HCT116 (cell line): Measurements from ENCODE around the gene ZNF469. TPM values are rescaled to one million over a fixed set of nuclear protein-coding genes. Genes with fewer than 3 reads are reported as not detected.

Source experiments
- ATAC-seq: fragments of 200-7000 bp; cut with Tn5 transposase; 2 replicates; pipeline ENCODE4 v1.9.1; 2020; ENCODE audit warnings: mild to moderate bottlenecking, moderate library complexity
- BruUV-seq: library from RNA; stranded (reverse); fragments of 400-500 nt; replicated peaks from 2 replicates; lab custom pipeline; 2021; lab: Mats Ljungman, UMichigan
- CTCF ChIA-PET: fragments of 300-600 bp; sonication (Branson Sonifier 250); formaldehyde crosslinking; loops from one replicate; lab custom pipeline; 2021; ENCODE audit warnings: antibody characterized with exemption; lab: Charles Lee
- POLR2A ChIA-PET: fragments of 300-600, 350-600 bp; sonication (Branson Sonifier 250); formaldehyde crosslinking; loops from one replicate; lab custom pipeline; 2021; ENCODE audit warnings: antibody characterized with exemption; lab: Charles Lee
- RAD21 ChIA-PET, 2 experiments: fragments of 300-600 bp; sonication (Branson Sonifier 250); formaldehyde crosslinking; loops; one replicate each; lab custom pipeline; 2023; ENCODE audit warnings: low total read pairs in 2 of 2; ENCODE audit not compliant: uncharacterized antibody in 2 of 2, unreplicated experiment in 2 of 2, low non-redundant PET in 1 of 2; lab: Charles Lee
- DNase-seq: peaks from one replicate; pipeline ENCODE4 v3.0.0-alpha.2; 2010; ENCODE audit warnings: low read depth, low spot score
- H2AFZ ChIP-seq: fragments of 200-600 bp; shearing (Covaris generic), sonication (generic); 2 replicates; pipeline ENCODE4 v1.6.1; 2017; ENCODE audit warnings: low read depth, mixed run types, mixed read lengths, antibody characterized with exemption, low read length; ENCODE audit not compliant: poor library complexity, severe bottlenecking
- H3K27ac ChIP-seq: 2 replicates; pipeline ENCODE4 v1.5.1; 2012; ENCODE audit warnings: low read depth, low read length
- H3K27me3 ChIP-seq: fragments of 200-600 bp; sonication (generic); 2 replicates; pipeline ENCODE4 v1.6.1; 2016; ENCODE audit warnings: mixed run types, low read length, mixed read lengths; ENCODE audit not compliant: insufficient read depth
- H3K36me3 ChIP-seq, 2 experiments: fragments of 200-500 bp in 1 of 2; fragments of 200-600 bp in 1 of 2; sonication (Bioruptor generic) in 1 of 2; sonication (generic) in 1 of 2; 2 replicates each; pipeline versions ENCODE4 v1.5.1 to v1.6.1; 2014 to 2016; ENCODE audit warnings: low read length in 2 of 2, inconsistent platforms in 1 of 2, mixed read lengths in 1 of 2, mixed run types in 1 of 2; ENCODE audit not compliant: insufficient read depth in 2 of 2, control insufficient read depth in 1 of 2
- H3K4me1 ChIP-seq, 2 experiments: fragments of 200-600 bp in 1 of 2; sonication (generic) in 1 of 2; 2 replicates each; pipeline versions ENCODE4 v1.5.1 to v1.6.1; 2012 to 2017; ENCODE audit warnings: low read length in 2 of 2, inconsistent platforms in 1 of 2, mild to moderate bottlenecking in 1 of 2, mixed read lengths in 1 of 2, mixed run types in 1 of 2, moderate library complexity in 1 of 2; ENCODE audit not compliant: insufficient read depth in 2 of 2, control insufficient read depth in 1 of 2
- H3K4me2 ChIP-seq: fragments of 200-600 bp; sonication (generic); 2 replicates; pipeline ENCODE4 v1.6.1; 2017; ENCODE audit warnings: mixed run types, low read length, mixed read lengths
- H3K4me3 ChIP-seq, 2 experiments: fragments of 200-600 bp in 1 of 2; sonication (generic) in 1 of 2; replicated peaks in 1 of 2; 2 replicates each; pipeline ENCODE4 v1.5.1; 2011 to 2016; ENCODE audit warnings: low read length in 2 of 2, control low read depth in 1 of 2, low read depth in 1 of 2, mild to moderate bottlenecking in 1 of 2, mixed read lengths in 1 of 2, mixed run types in 1 of 2
- H3K79me2 ChIP-seq: fragments of 200-600 bp; sonication (generic); 2 replicates; pipeline ENCODE4 v1.6.1; 2017; ENCODE audit warnings: mild to moderate bottlenecking, mixed run types, low read length, moderate library complexity, mixed read lengths; ENCODE audit not compliant: insufficient read depth
- H3K9ac ChIP-seq: fragments of 200-600 bp; sonication (generic); 2 replicates; pipeline ENCODE4 v1.6.1; 2016; ENCODE audit warnings: low read length, mixed read lengths
- H3K9me2 ChIP-seq: fragments of 200-600 bp; sonication (generic), shearing (Covaris generic); 2 replicates; pipeline ENCODE4 v1.6.1; 2017; ENCODE audit warnings: mixed run types, mild to moderate bottlenecking, moderate library complexity; ENCODE audit not compliant: insufficient read depth
- H3K9me3 ChIP-seq, 2 experiments: fragments of 200-500 bp in 1 of 2; fragments of 200-600 bp in 1 of 2; sonication (Bioruptor generic) in 1 of 2; sonication (generic) in 1 of 2; 2 replicates each; pipeline ENCODE4 v1.6.1; 2014 to 2017; ENCODE audit warnings: low read length in 2 of 2, mixed read lengths in 2 of 2, inconsistent platforms in 1 of 2, low read depth in 1 of 2, mild to moderate bottlenecking in 1 of 2, mixed run types in 1 of 2, moderate library complexity in 1 of 2; ENCODE audit not compliant: control insufficient read depth in 1 of 2, insufficient read depth in 1 of 2
- H4K20me1 ChIP-seq: fragments of 200-600 bp; sonication (generic), shearing (Covaris generic); 2 replicates; pipeline ENCODE4 v1.6.1; 2017; ENCODE audit warnings: mixed run types, mild to moderate bottlenecking, moderate library complexity; ENCODE audit not compliant: insufficient read depth
- CBX3 ChIP-seq: IDR thresholded peaks from 2 replicates; pipeline ENCODE4 v1.6.1; 2012; ENCODE audit warnings: low read depth
- EGR1 ChIP-seq: IDR thresholded peaks from 2 replicates; pipeline ENCODE4 v1.6.1; 2012; ENCODE audit warnings: low read depth
- ELF1 ChIP-seq: IDR thresholded peaks from 2 replicates; pipeline ENCODE4 v1.6.1; 2012; ENCODE audit warnings: low read depth, borderline replicate concordance
- EZH2 ChIP-seq: fragments of 200-600 bp; sonication (generic); IDR thresholded peaks from 2 replicates; pipeline ENCODE4 v1.6.1; 2017; ENCODE audit warnings: antibody characterized with exemption, mixed run types
- EZH2phosphoT487 ChIP-seq: fragments of 200-600 bp; IDR thresholded peaks from 2 replicates; pipeline ENCODE4 v1.6.1; 2018; ENCODE audit warnings: antibody characterized with exemption, borderline replicate concordance
- JUND ChIP-seq: IDR thresholded peaks from 2 replicates; pipeline ENCODE4 v1.6.1; 2012
- POLR2A ChIP-seq: IDR thresholded peaks from 2 replicates; pipeline ENCODE4 v1.7.0; 2011; ENCODE audit warnings: borderline replicate concordance; ENCODE audit not compliant: insufficient read depth, insufficient read length; ENCODE audit errors: extremely low read depth
- POLR2AphosphoS5 ChIP-seq: IDR thresholded peaks from 2 replicates; pipeline ENCODE4 v1.6.1; 2011; ENCODE audit warnings: mild to moderate bottlenecking, low read depth, low read length, moderate library complexity
- RAD21 ChIP-seq: IDR thresholded peaks from 2 replicates; pipeline ENCODE4 v1.6.1; 2012; ENCODE audit warnings: low read depth, mild to moderate bottlenecking
- REST ChIP-seq: IDR thresholded peaks from 2 replicates; pipeline ENCODE4 v1.6.1; 2012; ENCODE audit warnings: low read depth
- SIN3A ChIP-seq: IDR thresholded peaks from 2 replicates; pipeline ENCODE4 v1.6.1; 2012; ENCODE audit warnings: low read depth
- SP1 ChIP-seq: IDR thresholded peaks from 2 replicates; pipeline ENCODE4 v1.6.1; 2012; ENCODE audit warnings: low read depth
- SRF ChIP-seq: IDR thresholded peaks from 2 replicates; pipeline ENCODE4 v1.6.1; 2012; ENCODE audit warnings: low read depth
- TCF7L2 ChIP-seq: IDR thresholded peaks from 2 replicates; pipeline ENCODE4 v1.7.0; 2011; ENCODE audit warnings: borderline replicate concordance, inconsistent platforms; ENCODE audit not compliant: insufficient read depth, insufficient read length; ENCODE audit errors: extremely low read depth
- YY1 ChIP-seq: IDR thresholded peaks from 2 replicates; pipeline ENCODE4 v1.6.1; 2011; ENCODE audit warnings: low read length, low read depth, moderate library complexity, mild to moderate bottlenecking; ENCODE audit not compliant: insufficient replicate concordance; ENCODE audit errors: extremely low read depth
- ZFX ChIP-seq: fragments of 450-650 bp; IDR thresholded peaks from 2 replicates; pipeline ENCODE4 v1.6.1; 2017
- ZNF274 ChIP-seq: fragments of 200-500 bp; sonication (Bioruptor generic); IDR thresholded peaks from 2 replicates; pipeline ENCODE4 v1.6.1; 2014; ENCODE audit warnings: mild to moderate bottlenecking, low read depth, low read length, inconsistent platforms
- intact Hi-C: fragments of 100-400 bp; cut with micrococcal nuclease; formaldehyde crosslinking; loops from 2 replicates; pipeline ENCODE4 v1.10.0; 2022
- total RNA-seq: library from RNA; stranded (reverse); gene quantifications from one replicate; pipeline ENCODE4 v1.2.1, GENCODE V29; 2021; ENCODE audit not compliant: unreplicated experiment
- TF ChIP-seq, protein P1 (sequence below): IDR thresholded peaks from 2 replicates; pipeline ENCODE4 v1.6.1; 2012
- TF ChIP-seq, protein P2 (sequence below), 3 experiments: fragments of 200-600 bp in 1 of 3; sonication (generic) in 1 of 3; IDR thresholded peaks in 2 of 3; conservative IDR thresholded peaks in 1 of 3; 2 replicates each; pipeline ENCODE4 v1.5.1; 2012 to 2017; ENCODE audit warnings: low read depth in 2 of 3, low read length in 2 of 3, antibody characterized with exemption in 1 of 3, borderline replicate concordance in 1 of 3, control low read depth in 1 of 3, mild to moderate bottlenecking in 1 of 3, mixed read lengths in 1 of 3, mixed run types in 1 of 3, moderate library complexity in 1 of 3; ENCODE audit not compliant: insufficient read depth in 1 of 3
- TF ChIP-seq, protein P3 (sequence below): IDR thresholded peaks from 2 replicates; pipeline ENCODE4 v1.6.1; 2012

ZNF469 gene
- total RNA-seq, 1 experiment from 2014 or later, result 5.9 TPM

DNA sequence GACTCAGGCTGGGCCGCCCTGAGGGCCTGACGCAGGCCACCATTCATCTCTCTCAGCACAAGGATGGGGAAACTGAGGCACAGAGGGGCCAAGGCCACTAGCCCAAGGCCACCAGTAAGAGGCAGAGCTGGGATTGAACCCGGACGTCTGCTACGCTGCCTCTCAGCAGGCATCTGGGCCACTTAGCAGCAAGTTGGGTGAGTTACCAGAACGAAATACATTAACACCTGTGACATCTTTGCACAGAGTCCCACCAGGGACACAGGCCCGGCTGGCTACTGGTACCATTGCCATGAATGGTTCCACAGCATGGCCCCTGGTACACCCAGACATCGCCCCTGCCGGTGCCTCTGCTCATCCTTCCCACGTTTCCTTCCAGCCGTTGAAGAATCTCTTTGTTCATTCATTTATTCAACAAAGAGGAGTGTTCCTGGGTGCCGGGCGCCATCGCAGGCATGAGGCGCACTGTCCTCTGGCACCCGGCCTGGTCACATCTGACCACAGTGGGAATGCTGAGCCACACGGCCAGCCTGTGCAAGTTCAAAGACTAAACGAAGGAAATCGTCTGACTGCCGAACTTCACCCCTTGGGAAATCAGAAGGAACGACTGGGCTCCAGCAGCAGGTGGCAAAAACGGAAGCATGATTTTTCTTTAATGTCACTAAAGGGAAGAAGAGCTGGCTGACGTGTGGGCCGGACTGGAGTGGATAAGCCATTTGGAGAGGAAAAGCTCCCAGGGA, 7.4 kb upstream of the ZNF469 start:
- intact Hi-C loops, result no loop called here
- H3K27me3 ChIP-seq, result no peaks in the 10 kb centered on the region
- BruUV-seq, result no TSS peak
- DNase-seq (no peak), ATAC-seq (no peak)
- no peak overlapping the region for H3K27ac ChIP-seq
- H3K9me3 ChIP-seq, result peaks cover 0 to 3% of the 10 kb centered on the region in 2 experiments; a peak in 1 of 4 replicates
- no peaks in the 10 kb centered on the region for H3K4me1 ChIP-seq
- H2AFZ ChIP-seq, result no peak overlapping the region
- RAD21 ChIA-PET, result no interaction called here
- no peaks in the 10 kb centered on the region for H3K79me2 ChIP-seq
- H3K9me2 ChIP-seq, result no peaks in the 10 kb centered on the region
- H3K36me3 ChIP-seq, result no peaks in the 10 kb centered on the region
- CTCF ChIA-PET, result no interaction called here
- H3K9ac ChIP-seq, result no peak overlapping the region
- no peak overlapping the region for H3K4me3 ChIP-seq
- TF ChIP-seq POLR2A, result no peak
- no peak for TF ChIP-seq ZFX
- no peak for TF ChIP-seq EZH2phosphoT487
- no peak for TF ChIP-seq ELF1
- TF ChIP-seq ZNF274, result no peak
- TF ChIP-seq EZH2, result no peak
- TF ChIP-seq TCF7L2, result no peak
- no peak for TF ChIP-seq SP1
- TF ChIP-seq, protein P1, sequence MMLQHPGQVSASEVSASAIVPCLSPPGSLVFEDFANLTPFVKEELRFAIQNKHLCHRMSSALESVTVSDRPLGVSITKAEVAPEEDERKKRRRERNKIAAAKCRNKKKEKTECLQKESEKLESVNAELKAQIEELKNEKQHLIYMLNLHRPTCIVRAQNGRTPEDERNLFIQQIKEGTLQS, result no peak
- TF ChIP-seq JUND, result no peak
- TF ChIP-seq, protein P2, sequence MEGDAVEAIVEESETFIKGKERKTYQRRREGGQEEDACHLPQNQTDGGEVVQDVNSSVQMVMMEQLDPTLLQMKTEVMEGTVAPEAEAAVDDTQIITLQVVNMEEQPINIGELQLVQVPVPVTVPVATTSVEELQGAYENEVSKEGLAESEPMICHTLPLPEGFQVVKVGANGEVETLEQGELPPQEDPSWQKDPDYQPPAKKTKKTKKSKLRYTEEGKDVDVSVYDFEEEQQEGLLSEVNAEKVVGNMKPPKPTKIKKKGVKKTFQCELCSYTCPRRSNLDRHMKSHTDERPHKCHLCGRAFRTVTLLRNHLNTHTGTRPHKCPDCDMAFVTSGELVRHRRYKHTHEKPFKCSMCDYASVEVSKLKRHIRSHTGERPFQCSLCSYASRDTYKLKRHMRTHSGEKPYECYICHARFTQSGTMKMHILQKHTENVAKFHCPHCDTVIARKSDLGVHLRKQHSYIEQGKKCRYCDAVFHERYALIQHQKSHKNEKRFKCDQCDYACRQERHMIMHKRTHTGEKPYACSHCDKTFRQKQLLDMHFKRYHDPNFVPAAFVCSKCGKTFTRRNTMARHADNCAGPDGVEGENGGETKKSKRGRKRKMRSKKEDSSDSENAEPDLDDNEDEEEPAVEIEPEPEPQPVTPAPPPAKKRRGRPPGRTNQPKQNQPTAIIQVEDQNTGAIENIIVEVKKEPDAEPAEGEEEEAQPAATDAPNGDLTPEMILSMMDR (IDR thresholded peaks at IDR 0.05 in 2 of 3, conservative IDR thresholded peaks at IDR 0.05 in 1 of 3; ENCODE audit: borderline replicate concordance in 1 of 3, insufficient read depth in 1 of 3, low read depth in 2 of 3, low read length in 2 of 3), result no peak
- no peak for TF ChIP-seq EGR1
- TF ChIP-seq YY1, result no peak
- TF ChIP-seq POLR2AphosphoS5, result no peak
- TF ChIP-seq SIN3A, result no peak
- TF ChIP-seq RAD21, result no peak
- no peak for TF ChIP-seq CBX3
- no peak for TF ChIP-seq SRF
- TF ChIP-seq, protein P3, sequence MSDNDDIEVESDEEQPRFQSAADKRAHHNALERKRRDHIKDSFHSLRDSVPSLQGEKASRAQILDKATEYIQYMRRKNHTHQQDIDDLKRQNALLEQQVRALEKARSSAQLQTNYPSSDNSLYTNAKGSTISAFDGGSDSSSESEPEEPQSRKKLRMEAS, result no peak
- no peak for TF ChIP-seq REST
- TF ChIP-seq, all 23 proteins: peak for 0
- H4K20me1 ChIP-seq, result no peaks in the 10 kb centered on the region
- POLR2A ChIA-PET, result no interaction called here
- no peak overlapping the region for H3K4me2 ChIP-seq
